Liver (tissue), 9 donors: ENCODE results near the gene FURIN. TPM values are rescaled to one million over a fixed set of nuclear protein-coding genes. Genes with fewer than 3 reads are reported as not detected.

Experiments
- DNase-seq: peaks from one replicate; pipeline ENCODE4 v3.0.0-alpha.2; 2017; ENCODE audit warnings: low spot score
- H3K27ac ChIP-seq, 2 donors: one replicate each; pipeline ENCODE4 v1.7.0; 2013; ENCODE audit warnings: inconsistent platforms in 2 of 2, low read length in 2 of 2, control low read depth in 1 of 2, low read depth in 1 of 2, mild to moderate bottlenecking in 1 of 2
- H3K27me3 ChIP-seq, 4 donors: one replicate each; pipeline versions ENCODE4 v1.6.1 to v1.7.0; 2013; ENCODE audit warnings: low read length in 3 of 4, inconsistent platforms in 1 of 4, mild to moderate bottlenecking in 1 of 4, moderate library complexity in 1 of 4; ENCODE audit not compliant: control insufficient read depth in 4 of 4, insufficient read depth in 4 of 4
- H3K36me3 ChIP-seq, 4 donors: one replicate each; pipeline versions ENCODE4 v1.6.1 to v1.7.0; 2013; ENCODE audit warnings: low read length in 3 of 4, mild to moderate bottlenecking in 3 of 4, low read depth in 1 of 4, moderate library complexity in 1 of 4; ENCODE audit not compliant: control insufficient read depth in 4 of 4, insufficient read depth in 3 of 4
- H3K4me1 ChIP-seq, 4 donors: one replicate each; pipeline versions ENCODE4 v1.6.1 to v1.7.0; 2013; ENCODE audit warnings: low read length in 3 of 4, mild to moderate bottlenecking in 3 of 4, moderate library complexity in 1 of 4; ENCODE audit not compliant: control insufficient read depth in 4 of 4, insufficient read depth in 4 of 4
- H3K4me3 ChIP-seq, 3 donors: one replicate each; pipeline versions ENCODE4 v1.6.1 to v1.7.0; 2013; ENCODE audit warnings: low read length in 3 of 3, control low read depth in 1 of 3, low read depth in 1 of 3, mild to moderate bottlenecking in 1 of 3
- H3K9ac ChIP-seq, 2 donors: one replicate each; pipeline ENCODE4 v1.7.0; 2013; ENCODE audit warnings: low read length in 2 of 2, mild to moderate bottlenecking in 2 of 2, moderate library complexity in 2 of 2, control low read depth in 1 of 2, low read depth in 1 of 2
- H3K9me3 ChIP-seq, 4 donors: one replicate each; pipeline versions ENCODE4 v1.6.1 to v1.7.0; 2013; ENCODE audit warnings: low read length in 3 of 4; ENCODE audit not compliant: control insufficient read depth in 4 of 4
- EGR1 ChIP-seq, 2 donors: IDR thresholded peaks; 2 replicates each; pipeline ENCODE4 v1.6.1; 2016 to 2018; ENCODE audit warnings: antibody characterized with exemption in 2 of 2, low read depth in 2 of 2
- FOXA1 ChIP-seq: IDR thresholded peaks from 2 replicates; pipeline ENCODE4 v1.6.1; 2016; ENCODE audit warnings: antibody characterized with exemption
- FOXA2 ChIP-seq: IDR thresholded peaks from 2 replicates; pipeline ENCODE4 v1.6.1; 2016; ENCODE audit warnings: antibody characterized with exemption
- GABPA ChIP-seq, 2 donors: IDR thresholded peaks in 1 of 2; conservative IDR thresholded peaks in 1 of 2; 2 replicates each; pipeline ENCODE4 v1.6.1; 2016; ENCODE audit warnings: antibody characterized with exemption in 2 of 2, mild to moderate bottlenecking in 1 of 2, moderate library complexity in 1 of 2
- HNF4A ChIP-seq, 2 donors: conservative IDR thresholded peaks; 2 replicates each; pipeline ENCODE4 v1.6.1; 2016; ENCODE audit warnings: antibody characterized with exemption in 2 of 2, mild to moderate bottlenecking in 2 of 2
- HNF4G ChIP-seq: IDR thresholded peaks from 2 replicates; pipeline ENCODE4 v1.6.1; 2016; ENCODE audit warnings: antibody characterized with exemption
- JUND ChIP-seq, 2 donors: IDR thresholded peaks; 2 replicates each; pipeline ENCODE4 v1.6.1; 2016; ENCODE audit warnings: antibody characterized with exemption in 2 of 2
- NR2F2 ChIP-seq: IDR thresholded peaks from 2 replicates; pipeline ENCODE4 v1.6.1; 2016; ENCODE audit warnings: antibody characterized with exemption
- RAD21 ChIP-seq, 2 donors: IDR thresholded peaks; 2 replicates each; pipeline ENCODE4 v1.6.1; 2016; ENCODE audit warnings: antibody characterized with exemption in 2 of 2, mild to moderate bottlenecking in 2 of 2
- RXRA ChIP-seq, 2 donors: IDR thresholded peaks; 2 replicates each; pipeline ENCODE4 v1.6.1; 2017 to 2018; ENCODE audit warnings: antibody characterized with exemption in 2 of 2, mild to moderate bottlenecking in 1 of 2
- SP1 ChIP-seq: IDR thresholded peaks from 2 replicates; pipeline ENCODE4 v1.6.1; 2018; ENCODE audit warnings: antibody characterized with exemption, mild to moderate bottlenecking
- TAF1 ChIP-seq: conservative IDR thresholded peaks from 2 replicates; pipeline ENCODE4 v1.6.1; 2016; ENCODE audit warnings: antibody characterized with exemption, mild to moderate bottlenecking
- YY1 ChIP-seq: IDR thresholded peaks from 2 replicates; pipeline ENCODE4 v1.6.1; 2016; ENCODE audit warnings: antibody characterized with exemption, mild to moderate bottlenecking
- WGBS: extraction: QIAGEN DNeasy Blood & Tissue Kit; methylation state at CpG from one replicate; pipeline ENCODE4 v1.1.7; 2013; 5-methylcytosine and 5-hydroxymethylcytosine counted together
- polyA plus RNA-seq, 2 donors: library from polyadenylated mRNA; stranded (reverse) in 1 of 2; unstranded in 1 of 2; fragments of 200-250 nt in 1 of 2; fragments of >200 nt in 1 of 2; fragmentation: Nextera tagmentation in 1 of 2; extraction: Ambion mirVana in 1 of 2; gene quantifications; one replicate each; pipeline versions ENCODE4 v1.2.1 to v1.2.3, GENCODE V29; 2013 to 2015
- total RNA-seq, 2 donors: library from RNA; depleted of rRNA; stranded (reverse); fragments of >200 nt; gene quantifications; one replicate each; pipeline ENCODE4 v1.2.3, GENCODE V29; 2014
- TF ChIP-seq, protein P1 (sequence below): IDR thresholded peaks from 2 replicates; pipeline ENCODE4 v1.6.1; 2016; ENCODE audit warnings: antibody characterized with exemption, mild to moderate bottlenecking
- TF ChIP-seq, protein P2 (sequence below): fragments of 150-350 bp; IDR thresholded peaks from 2 replicates; pipeline ENCODE4 v1.5.1; 2017; ENCODE audit warnings: improper control_type of control experiment, low read depth, low read length; ENCODE audit not compliant: missing input control
- TF ChIP-seq, protein P3 (sequence below): IDR thresholded peaks from 2 replicates; pipeline ENCODE4 v1.6.1; 2016; ENCODE audit warnings: antibody characterized with exemption
- TF ChIP-seq, protein P4 (sequence below): IDR thresholded peaks from 2 replicates; pipeline ENCODE4 v1.6.1; 2016; ENCODE audit warnings: antibody characterized with exemption
- TF ChIP-seq, protein P5 (sequence below): IDR thresholded peaks from 2 replicates; pipeline ENCODE4 v1.6.1; 2016; ENCODE audit warnings: antibody characterized with exemption
- donor health status: healthy.
- donor health status: healthy.
- donor health status: healthy.
- donor health status: healthy.
- donor health status: healthy.

FURIN gene
- total and polyA plus RNA-seq, 4 donors: 102 to 258 (median 164) TPM

DNA sequence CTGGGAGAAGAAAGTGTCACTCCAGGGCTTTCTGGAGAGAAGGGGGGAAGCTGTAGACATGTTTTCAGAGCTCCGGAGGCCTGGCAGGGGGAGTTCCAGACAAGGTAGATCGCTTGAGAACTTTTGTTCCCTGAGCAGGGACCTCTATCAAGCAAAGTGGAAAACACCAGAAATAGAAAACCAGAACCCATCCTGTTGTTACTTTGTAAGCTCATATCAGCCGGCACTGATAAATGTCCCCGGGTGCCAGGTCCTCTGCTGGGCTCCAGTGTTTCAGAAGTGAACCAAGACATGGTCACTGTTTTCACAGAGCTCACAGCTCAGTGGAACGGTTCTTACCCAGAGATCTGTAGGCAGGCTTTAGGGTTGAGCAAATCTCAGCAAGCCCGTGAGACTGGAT lies 50.4 kb downstream of the FURIN start:
- Histone ChIP-seq H3K36me3 (peaks cover 6 to 71% (median 50%) of the 10 kb centered on the region in 4 donors), H3K9me3 (no peaks in the 10 kb centered on the region), H3K27ac (no peak overlapping the region), H3K27me3 (no peaks in the 10 kb centered on the region), H3K4me3 (no peak overlapping the region), H3K4me1 (no peaks in the 10 kb centered on the region), H3K9ac (no peak overlapping the region)
- TF ChIP-seq JUND (IDR thresholded peaks at IDR 0.05) (no peak), FOXA2 (no peak), FOXA1 (no peak), RAD21 (IDR thresholded peaks at IDR 0.05) (no peak), YY1 (no peak), HNF4G (no peak)
- TF ChIP-seq, protein P1, sequence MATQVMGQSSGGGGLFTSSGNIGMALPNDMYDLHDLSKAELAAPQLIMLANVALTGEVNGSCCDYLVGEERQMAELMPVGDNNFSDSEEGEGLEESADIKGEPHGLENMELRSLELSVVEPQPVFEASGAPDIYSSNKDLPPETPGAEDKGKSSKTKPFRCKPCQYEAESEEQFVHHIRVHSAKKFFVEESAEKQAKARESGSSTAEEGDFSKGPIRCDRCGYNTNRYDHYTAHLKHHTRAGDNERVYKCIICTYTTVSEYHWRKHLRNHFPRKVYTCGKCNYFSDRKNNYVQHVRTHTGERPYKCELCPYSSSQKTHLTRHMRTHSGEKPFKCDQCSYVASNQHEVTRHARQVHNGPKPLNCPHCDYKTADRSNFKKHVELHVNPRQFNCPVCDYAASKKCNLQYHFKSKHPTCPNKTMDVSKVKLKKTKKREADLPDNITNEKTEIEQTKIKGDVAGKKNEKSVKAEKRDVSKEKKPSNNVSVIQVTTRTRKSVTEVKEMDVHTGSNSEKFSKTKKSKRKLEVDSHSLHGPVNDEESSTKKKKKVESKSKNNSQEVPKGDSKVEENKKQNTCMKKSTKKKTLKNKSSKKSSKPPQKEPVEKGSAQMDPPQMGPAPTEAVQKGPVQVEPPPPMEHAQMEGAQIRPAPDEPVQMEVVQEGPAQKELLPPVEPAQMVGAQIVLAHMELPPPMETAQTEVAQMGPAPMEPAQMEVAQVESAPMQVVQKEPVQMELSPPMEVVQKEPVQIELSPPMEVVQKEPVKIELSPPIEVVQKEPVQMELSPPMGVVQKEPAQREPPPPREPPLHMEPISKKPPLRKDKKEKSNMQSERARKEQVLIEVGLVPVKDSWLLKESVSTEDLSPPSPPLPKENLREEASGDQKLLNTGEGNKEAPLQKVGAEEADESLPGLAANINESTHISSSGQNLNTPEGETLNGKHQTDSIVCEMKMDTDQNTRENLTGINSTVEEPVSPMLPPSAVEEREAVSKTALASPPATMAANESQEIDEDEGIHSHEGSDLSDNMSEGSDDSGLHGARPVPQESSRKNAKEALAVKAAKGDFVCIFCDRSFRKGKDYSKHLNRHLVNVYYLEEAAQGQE: no peak
- TF ChIP-seq, protein P2, sequence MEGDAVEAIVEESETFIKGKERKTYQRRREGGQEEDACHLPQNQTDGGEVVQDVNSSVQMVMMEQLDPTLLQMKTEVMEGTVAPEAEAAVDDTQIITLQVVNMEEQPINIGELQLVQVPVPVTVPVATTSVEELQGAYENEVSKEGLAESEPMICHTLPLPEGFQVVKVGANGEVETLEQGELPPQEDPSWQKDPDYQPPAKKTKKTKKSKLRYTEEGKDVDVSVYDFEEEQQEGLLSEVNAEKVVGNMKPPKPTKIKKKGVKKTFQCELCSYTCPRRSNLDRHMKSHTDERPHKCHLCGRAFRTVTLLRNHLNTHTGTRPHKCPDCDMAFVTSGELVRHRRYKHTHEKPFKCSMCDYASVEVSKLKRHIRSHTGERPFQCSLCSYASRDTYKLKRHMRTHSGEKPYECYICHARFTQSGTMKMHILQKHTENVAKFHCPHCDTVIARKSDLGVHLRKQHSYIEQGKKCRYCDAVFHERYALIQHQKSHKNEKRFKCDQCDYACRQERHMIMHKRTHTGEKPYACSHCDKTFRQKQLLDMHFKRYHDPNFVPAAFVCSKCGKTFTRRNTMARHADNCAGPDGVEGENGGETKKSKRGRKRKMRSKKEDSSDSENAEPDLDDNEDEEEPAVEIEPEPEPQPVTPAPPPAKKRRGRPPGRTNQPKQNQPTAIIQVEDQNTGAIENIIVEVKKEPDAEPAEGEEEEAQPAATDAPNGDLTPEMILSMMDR: no peak
- TF ChIP-seq, protein P3, sequence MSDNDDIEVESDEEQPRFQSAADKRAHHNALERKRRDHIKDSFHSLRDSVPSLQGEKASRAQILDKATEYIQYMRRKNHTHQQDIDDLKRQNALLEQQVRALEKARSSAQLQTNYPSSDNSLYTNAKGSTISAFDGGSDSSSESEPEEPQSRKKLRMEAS: no peak
- WGBS: 95% methylated on average over 6 of the region's 6 CpGs
- no peak for DNase-seq

DNA sequence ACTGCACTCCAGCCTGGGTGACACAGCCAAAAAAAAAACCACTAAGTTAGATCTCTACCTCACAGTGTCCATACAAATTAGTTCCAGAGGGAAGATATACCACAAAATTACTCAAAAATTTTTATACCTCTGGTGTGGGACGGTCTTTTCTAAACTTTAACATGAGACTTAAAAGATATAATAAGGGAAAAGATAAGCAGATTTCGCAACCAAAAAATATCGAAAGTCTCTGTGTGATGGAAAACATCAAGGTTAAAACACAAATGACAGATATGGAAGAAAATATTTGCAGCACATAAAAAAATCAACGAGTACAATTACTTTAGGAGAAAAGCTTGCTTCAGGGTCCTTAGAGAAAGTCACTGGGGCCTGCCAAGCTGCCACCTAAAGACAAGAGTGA lies 53.5 kb downstream of the FURIN start:
- no peak for DNase-seq
- Histone ChIP-seq H3K9me3 (no peaks in the 10 kb centered on the region), H3K27ac (no peak overlapping the region), H3K36me3 (peaks cover 5 to 45% (median 42%) of the 10 kb centered on the region in 4 donors), H3K4me1 (no peaks in the 10 kb centered on the region), H3K27me3 (no peaks in the 10 kb centered on the region), H3K9ac (no peak overlapping the region), H3K4me3 (no peak overlapping the region)
- no peak for TF ChIP-seq FOXA2
- no peak for TF ChIP-seq NR2F2
- TF ChIP-seq RXRA (IDR thresholded peaks at IDR 0.05): no peak
- TF ChIP-seq, protein P3: no peak
- no peak for TF ChIP-seq HNF4G
- TF ChIP-seq, protein P4, sequence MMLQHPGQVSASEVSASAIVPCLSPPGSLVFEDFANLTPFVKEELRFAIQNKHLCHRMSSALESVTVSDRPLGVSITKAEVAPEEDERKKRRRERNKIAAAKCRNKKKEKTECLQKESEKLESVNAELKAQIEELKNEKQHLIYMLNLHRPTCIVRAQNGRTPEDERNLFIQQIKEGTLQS: no peak
- no peak for TF ChIP-seq TAF1
- TF ChIP-seq, protein P2: no peak
- TF ChIP-seq SP1: no peak
- no peak for TF ChIP-seq RAD21 (IDR thresholded peaks at IDR 0.05)
- no peak for TF ChIP-seq FOXA1
- TF ChIP-seq, protein P5, sequence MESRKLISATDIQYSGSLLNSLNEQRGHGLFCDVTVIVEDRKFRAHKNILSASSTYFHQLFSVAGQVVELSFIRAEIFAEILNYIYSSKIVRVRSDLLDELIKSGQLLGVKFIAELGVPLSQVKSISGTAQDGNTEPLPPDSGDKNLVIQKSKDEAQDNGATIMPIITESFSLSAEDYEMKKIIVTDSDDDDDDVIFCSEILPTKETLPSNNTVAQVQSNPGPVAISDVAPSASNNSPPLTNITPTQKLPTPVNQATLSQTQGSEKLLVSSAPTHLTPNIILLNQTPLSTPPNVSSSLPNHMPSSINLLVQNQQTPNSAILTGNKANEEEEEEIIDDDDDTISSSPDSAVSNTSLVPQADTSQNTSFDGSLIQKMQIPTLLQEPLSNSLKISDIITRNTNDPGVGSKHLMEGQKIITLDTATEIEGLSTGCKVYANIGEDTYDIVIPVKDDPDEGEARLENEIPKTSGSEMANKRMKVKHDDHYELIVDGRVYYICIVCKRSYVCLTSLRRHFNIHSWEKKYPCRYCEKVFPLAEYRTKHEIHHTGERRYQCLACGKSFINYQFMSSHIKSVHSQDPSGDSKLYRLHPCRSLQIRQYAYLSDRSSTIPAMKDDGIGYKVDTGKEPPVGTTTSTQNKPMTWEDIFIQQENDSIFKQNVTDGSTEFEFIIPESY: no peak
- TF ChIP-seq, protein P1: no peak
- no peak for TF ChIP-seq JUND (IDR thresholded peaks at IDR 0.05)
- no peak for TF ChIP-seq YY1
- TF ChIP-seq GABPA (IDR thresholded peaks at IDR 0.05 in 1 of 2, conservative IDR thresholded peaks at IDR 0.05 in 1 of 2): no peak
- TF ChIP-seq HNF4A (conservative IDR thresholded peaks at IDR 0.05): no peak
- TF ChIP-seq EGR1 (IDR thresholded peaks at IDR 0.05; ENCODE audit: low read depth in 2 of 2): no peak
- WGBS: 79% methylated on average over 4 of the region's 4 CpGs
